Activated B cell treated with CpG ODN at 0.5 μM for 24 hours (primary cell): Measurements from ENCODE around the gene RPL18. TPM values are rescaled to one million over a fixed set of nuclear protein-coding genes. Genes with fewer than 3 reads are reported as not detected.

Experiments
- ATAC-seq: fragments of 200-7000 bp; cut with Tn5 transposase; one replicate; pipeline ENCODE4 v1.10.0; 2021; ENCODE audit warnings: low read depth, mild to moderate bottlenecking, moderate library complexity
- CTCF ChIA-PET: fragments of 350-600 bp; sonication (Branson Sonifier 250); formaldehyde crosslinking; loops from one replicate; lab custom pipeline; 2021; ENCODE audit warnings: antibody characterized with exemption; lab: Charles Lee
- POLR2A ChIA-PET: fragments of 350-600 bp; sonication (Branson Sonifier 250); formaldehyde crosslinking; loops from one replicate; lab custom pipeline; 2021; ENCODE audit warnings: antibody characterized with exemption; lab: Charles Lee
- DNase-seq: peaks from one replicate; pipeline ENCODE4 v3.0.0; 2022
- H3K27ac Mint-ChIP-seq: one replicate; pipeline ENCODE4 v1.8.0; 2020; ENCODE audit warnings: mixed read lengths
- H3K27me3 Mint-ChIP-seq: one replicate; pipeline ENCODE4 v1.8.0; 2021; ENCODE audit warnings: mixed read lengths
- H3K36me3 Mint-ChIP-seq: one replicate; pipeline ENCODE4 v1.8.0; 2021; ENCODE audit warnings: low read depth, mixed read lengths
- H3K4me1 Mint-ChIP-seq: one replicate; pipeline ENCODE4 v1.8.0; 2021; ENCODE audit warnings: mixed read lengths
- H3K4me3 Mint-ChIP-seq: one replicate; pipeline ENCODE4 v1.8.0; 2020; ENCODE audit warnings: mild to moderate bottlenecking, mixed read lengths
- H3K9me3 Mint-ChIP-seq: one replicate; pipeline ENCODE4 v1.8.0; 2020; ENCODE audit warnings: mixed read lengths
- CTCF ChIP-seq: fragments of 200-600 bp; IDR thresholded peaks from one replicate; pipeline ENCODE4 v1.8.0; 2022; ENCODE audit warnings: antibody characterized with exemption, mild to moderate bottlenecking
- intact Hi-C: fragments of 100-400 bp; cut with micrococcal nuclease; formaldehyde crosslinking; loops from one replicate; pipeline ENCODE4 v1.15.1; 2024
- total RNA-seq: library from RNA; stranded (reverse); gene quantifications from 2 replicates; pipeline ENCODE4 v1.2.3, GENCODE V29; 2022

The RPL18 gene
- total RNA-seq, 1 donor from 2014 or later: 2,427 TPM

- POLR2A ChIA-PET: interaction anchor here (0.6 to 1.6 kb wide), 3 partner anchors 9 to 126 kb away, joined by 3 to 6 read pairs (median 6); no protein-coding TSS in a partner anchor
- no peak for DNase-seq
- intact Hi-C loops: no loop called here
Measured at GRCh38 chr19:48614436-48615230, 4.3 kb downstream of the RPL18 start, which contains the start of gene FAM83E. Gene FAM83E (minus strand): TSS chr19:48615076. CDS start chr19:48613372, 1,704 bp downstream.

GRCh38 chr19:48613852-48614435 is 5.0 kb downstream of the RPL18 start:
- intact Hi-C loops: no loop called here
- ChIA-PET POLR2A (interaction anchor here (0.6 to 1.6 kb wide), 3 partner anchors 10 to 125 kb away, joined by 3 to 6 read pairs (median 6); no protein-coding TSS in a partner anchor), CTCF (interaction anchor here (1.0 kb wide), 1 partner anchor 32 kb away, joined by 3 read pairs; the partner anchor contains the start of gene CA11)
- ATAC-seq (no peak), DNase-seq (no peak)
- Mint-ChIP-seq H3K4me1 (peaks cover 32% of the 10 kb centered on the region), H3K4me3 (no peak overlapping the region), H3K9me3 (no peaks in the 10 kb centered on the region), H3K36me3 (peaks cover 43% of the 10 kb centered on the region), H3K27me3 (no peaks in the 10 kb centered on the region), H3K27ac (no peak overlapping the region)
- TF ChIP-seq CTCF: no peak

More at GRCh38 chr19:48614436-48615230, 4.3 kb downstream of the RPL18 start, which contains the start of gene FAM83E:
- peaks cover 47% of the 10 kb centered on the region for H3K36me3 Mint-ChIP-seq
- H3K4me1 Mint-ChIP-seq: peaks cover 34% of the 10 kb centered on the region
- no peak for TF ChIP-seq CTCF
- H3K4me3 Mint-ChIP-seq: peak within 1 kb of the TSS; percentile 35
- ATAC-seq: no peak
- H3K27ac Mint-ChIP-seq: no peak within 1 kb of the TSS
- CTCF ChIA-PET: no interaction called here
- H3K27me3 Mint-ChIP-seq: no peaks in the 10 kb centered on the region
- H3K9me3 Mint-ChIP-seq: no peaks in the 10 kb centered on the region

GRCh38 chr19:48613024-48613851 is 5.7 kb downstream of the RPL18 start:
- H3K9me3 Mint-ChIP-seq: no peaks in the 10 kb centered on the region
- H3K27ac Mint-ChIP-seq: no peak overlapping the region
- TF ChIP-seq CTCF: no peak
- H3K4me1 Mint-ChIP-seq: peaks cover 31% of the 10 kb centered on the region
- no peak for DNase-seq
- no peak for ATAC-seq
- intact Hi-C loops: no loop called here
- H3K4me3 Mint-ChIP-seq: no peak overlapping the region
- ChIA-PET CTCF (interaction anchor here (1.0 kb wide), 1 partner anchor 33 kb away, joined by 3 read pairs; the partner anchor contains the start of gene CA11), POLR2A (interaction anchor here (1.6 kb wide), 1 partner anchor 11 kb away, joined by 3 read pairs; no protein-coding TSS in a partner anchor)
- no peaks in the 10 kb centered on the region for H3K27me3 Mint-ChIP-seq
- H3K36me3 Mint-ChIP-seq: peaks cover 35% of the 10 kb centered on the region

GRCh38 chr19:48611872-48612271 is 7.1 kb downstream of the RPL18 start:
- ATAC-seq: no peak
- H3K4me3 Mint-ChIP-seq: no peak overlapping the region
- intact Hi-C loops: no loop called here
- TF ChIP-seq CTCF: no peak
- DNase-seq: no peak
- no peaks in the 10 kb centered on the region for H3K9me3 Mint-ChIP-seq
- peaks cover 23% of the 10 kb centered on the region for H3K36me3 Mint-ChIP-seq
- CTCF ChIA-PET: interaction anchor here (1.5 kb wide), 1 partner anchor 220 kb away, joined by 3 read pairs; the partner anchor contains the start of gene KDELR1
- H3K27me3 Mint-ChIP-seq: no peaks in the 10 kb centered on the region
- POLR2A ChIA-PET: interaction anchor here (1.3 kb wide), 2 partner anchors 22 to 260 kb away, joined by 3 read pairs; no protein-coding TSS in a partner anchor
- H3K4me1 Mint-ChIP-seq: peaks cover 18% of the 10 kb centered on the region
- H3K27ac Mint-ChIP-seq: no peak overlapping the region
